Natural killer cell treated with Interleukin-12 subunit alpha and Interleukin-12 subunit beta and Interleukin-15 and Interleukin-18, amount 100 ng/mL, for 72 hours (primary cell): ENCODE data around the gene CRK. TPM values are rescaled to one million over a fixed set of nuclear protein-coding genes. Genes with fewer than 3 reads are reported as not detected.
"Not testable (repeated sequence)": the region's sequence is repeated elsewhere in the genome, so short reads cannot be mapped to it uniquely, and the experiment has no call there.

Experiments
- ATAC-seq, 2 donors: fragments of 150-1000 bp; cut with Tn5 transposase in 1 of 2; sonication (Bioruptor Pico), chemical (Tn5 transposase) in 1 of 2; 2 replicates each; pipeline ENCODE4 v1.10.0; 2021
- DNase-seq: peaks from one replicate; pipeline ENCODE4 v3.0.0; 2022; ENCODE audit warnings: low spot score
- H3K27ac Mint-ChIP-seq, 2 donors: 1 replicate in 1 of 2; 2 replicates in 1 of 2; pipeline ENCODE4 v1.8.0; 2022; ENCODE audit warnings: mixed read lengths in 2 of 2, mild to moderate bottlenecking in 1 of 2, moderate library complexity in 1 of 2
- H3K27me3 Mint-ChIP-seq, 2 donors: 1 replicate in 1 of 2; 2 replicates in 1 of 2; pipeline ENCODE4 v1.8.0; 2022; ENCODE audit warnings: mixed read lengths in 2 of 2
- H3K36me3 Mint-ChIP-seq: one replicate; pipeline ENCODE4 v1.8.0; 2022; ENCODE audit warnings: mixed read lengths
- H3K4me1 Mint-ChIP-seq, 2 donors: 1 replicate in 1 of 2; 2 replicates in 1 of 2; pipeline ENCODE4 v1.8.0; 2022; ENCODE audit warnings: low read depth in 2 of 2, mixed read lengths in 2 of 2, mild to moderate bottlenecking in 1 of 2
- H3K4me3 Mint-ChIP-seq: one replicate; pipeline ENCODE4 v1.8.0; 2022; ENCODE audit warnings: mixed read lengths
- H3K9me3 Mint-ChIP-seq: 2 replicates; pipeline ENCODE4 v1.8.0; 2022; ENCODE audit warnings: mixed read lengths
- total RNA-seq, 2 donors: library from RNA; stranded (reverse); gene quantifications; one replicate each; pipeline ENCODE4 v1.2.3, GENCODE V29; 2022

The CRK gene
- total RNA-seq, 2 donors from 2014 or later = 18.1 to 36.4 TPM

DNA sequence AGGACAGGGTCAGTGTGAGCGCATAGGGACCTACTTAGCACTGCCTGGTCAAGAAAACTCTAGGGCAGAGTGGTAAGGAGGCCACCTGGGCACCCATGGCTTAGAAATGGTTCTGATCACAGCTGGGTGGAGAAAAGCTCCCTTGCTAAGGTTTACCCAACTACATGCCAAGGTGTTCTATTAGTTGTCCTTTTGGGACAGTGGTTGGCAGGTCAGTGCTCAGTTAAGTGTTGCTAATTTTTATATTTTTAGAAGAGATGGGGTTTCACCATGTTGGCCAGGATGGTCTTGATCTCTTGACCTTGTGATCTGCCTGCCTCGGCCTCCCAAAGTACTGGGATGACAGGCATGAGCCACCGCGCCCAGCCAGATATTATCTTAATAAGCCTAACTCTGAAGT, 10.3 kb downstream of the CRK start:
- H3K27me3 Mint-ChIP-seq, H3K36me3 Mint-ChIP-seq, ATAC-seq, H3K4me3 Mint-ChIP-seq, H3K9me3 Mint-ChIP-seq, DNase-seq: not testable (repeated sequence)
- H3K27ac Mint-ChIP-seq = peak overlapping the region in 1 of 2 donors; percentile 27
- H3K4me1 Mint-ChIP-seq = peaks cover 17 to 25% of the 10 kb centered on the region in 2 donors

DNA sequence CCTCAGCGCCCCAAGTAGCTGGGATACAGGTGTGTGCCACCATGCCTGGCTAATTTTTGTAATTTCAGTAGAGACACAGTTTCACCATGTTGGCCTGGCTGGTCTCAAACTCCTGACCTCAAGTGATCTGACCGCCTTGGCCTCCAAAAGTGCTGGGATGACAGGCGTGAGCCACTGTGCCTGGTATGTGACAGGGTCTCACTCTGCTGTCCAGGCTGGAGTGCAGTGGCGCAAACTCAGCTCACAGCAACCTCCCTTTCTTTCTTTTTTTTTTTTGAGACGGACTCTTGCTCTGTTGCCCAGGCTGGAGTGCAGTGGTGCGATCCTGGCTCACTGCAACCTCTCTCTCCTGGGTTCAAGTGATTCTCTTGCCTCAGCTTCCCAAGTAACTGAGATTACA, 13.3 kb downstream of the CRK start:
- DNase-seq, H3K9me3 Mint-ChIP-seq, H3K4me3 Mint-ChIP-seq, H3K27me3 Mint-ChIP-seq, H3K27ac Mint-ChIP-seq, H3K36me3 Mint-ChIP-seq, ATAC-seq: not testable (repeated sequence)
- peaks cover 6 to 15% of the 10 kb centered on the region in 2 donors for H3K4me1 Mint-ChIP-seq

DNA sequence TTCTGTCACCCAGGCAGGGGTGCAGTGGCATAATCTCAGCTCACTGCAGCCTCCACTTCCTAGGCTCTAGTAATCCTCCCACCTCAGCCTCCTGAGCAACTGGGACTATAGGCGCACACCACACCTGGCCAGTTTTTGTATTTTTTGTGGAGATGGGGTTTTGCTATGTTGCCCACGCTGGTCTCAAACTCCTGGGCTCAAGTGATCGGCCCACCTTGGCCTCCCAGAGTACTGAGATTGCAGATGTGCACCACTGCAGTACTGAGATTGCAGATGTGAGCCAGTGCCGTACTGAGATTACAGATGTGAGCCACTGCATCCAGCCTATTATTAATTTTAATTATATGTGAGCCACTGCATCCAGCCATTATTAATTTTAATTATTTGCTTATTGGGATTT, 13.8 kb downstream of the CRK start:
- no peaks in the 10 kb centered on the region for H3K36me3 Mint-ChIP-seq
- H3K4me1 Mint-ChIP-seq = peaks cover 6 to 15% of the 10 kb centered on the region in 2 donors
- no peak overlapping the region for H3K27ac Mint-ChIP-seq
- H3K9me3 Mint-ChIP-seq = no peaks in the 10 kb centered on the region
- H3K4me3 Mint-ChIP-seq = no peak overlapping the region
- H3K27me3 Mint-ChIP-seq = no peaks in the 10 kb centered on the region
- ATAC-seq = no peak
- DNase-seq = no peak

DNA sequence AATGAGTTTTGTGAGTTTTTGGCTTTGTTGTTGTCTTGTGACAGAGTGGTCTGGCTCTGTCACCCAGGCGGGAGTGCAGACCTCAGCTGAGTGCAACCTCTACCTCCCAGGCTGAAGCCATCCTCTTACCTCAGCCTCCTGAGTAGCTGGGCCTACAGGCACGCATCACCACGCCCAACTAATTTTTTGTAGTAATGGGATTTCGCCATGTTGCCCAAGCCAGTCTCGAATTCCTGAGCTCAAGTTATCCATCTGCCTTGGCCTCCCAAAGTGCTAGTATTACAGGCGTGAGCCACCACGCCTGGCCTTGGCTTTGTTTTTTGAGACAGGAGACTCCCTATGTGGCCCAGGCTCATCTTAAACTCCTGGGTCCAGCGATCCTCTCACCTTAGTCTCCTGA, 15.1 kb downstream of the CRK start:
- Mint-ChIP-seq H3K4me1 (peaks cover 7 to 11% of the 10 kb centered on the region in 2 donors), H3K9me3 (no peaks in the 10 kb centered on the region), H3K36me3 (peaks cover under 1% of the 10 kb centered on the region), H3K4me3 (no peak overlapping the region), H3K27ac (no peak overlapping the region), H3K27me3 (no peaks in the 10 kb centered on the region)
- no peak for ATAC-seq
- DNase-seq = no peak

DNA sequence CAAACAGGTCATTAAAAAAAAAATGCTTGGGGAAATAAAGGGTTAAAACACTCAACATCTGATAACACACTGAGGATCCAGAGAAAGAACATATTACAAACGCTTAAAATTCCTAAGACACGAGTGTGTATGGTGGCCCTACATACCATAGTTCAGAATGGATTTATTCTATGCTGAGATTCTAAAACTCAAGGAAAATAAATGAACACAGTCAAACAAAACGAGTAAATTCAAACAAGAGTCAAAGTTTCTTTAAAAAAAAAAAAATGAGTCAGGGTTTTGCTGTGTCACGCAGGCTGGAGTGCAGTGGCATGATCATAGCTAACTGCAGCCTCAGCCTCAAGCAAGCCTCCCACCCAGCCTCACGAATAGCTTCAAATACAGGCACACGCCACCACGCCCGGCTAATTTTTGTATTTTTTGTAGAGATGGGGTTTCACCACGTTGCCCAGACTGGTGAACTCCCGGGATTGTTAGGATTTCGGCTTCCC, 17.4 kb downstream of the CRK start:
- H3K27ac Mint-ChIP-seq = no peak overlapping the region
- ATAC-seq (no peak), DNase-seq (no peak)
- H3K4me1 Mint-ChIP-seq = peaks cover 3 to 5% of the 10 kb centered on the region in 2 donors
- peaks cover 6% of the 10 kb centered on the region for H3K36me3 Mint-ChIP-seq
- H3K27me3 Mint-ChIP-seq = no peaks in the 10 kb centered on the region
- H3K9me3 Mint-ChIP-seq = no peaks in the 10 kb centered on the region
- no peak overlapping the region for H3K4me3 Mint-ChIP-seq

DNA sequence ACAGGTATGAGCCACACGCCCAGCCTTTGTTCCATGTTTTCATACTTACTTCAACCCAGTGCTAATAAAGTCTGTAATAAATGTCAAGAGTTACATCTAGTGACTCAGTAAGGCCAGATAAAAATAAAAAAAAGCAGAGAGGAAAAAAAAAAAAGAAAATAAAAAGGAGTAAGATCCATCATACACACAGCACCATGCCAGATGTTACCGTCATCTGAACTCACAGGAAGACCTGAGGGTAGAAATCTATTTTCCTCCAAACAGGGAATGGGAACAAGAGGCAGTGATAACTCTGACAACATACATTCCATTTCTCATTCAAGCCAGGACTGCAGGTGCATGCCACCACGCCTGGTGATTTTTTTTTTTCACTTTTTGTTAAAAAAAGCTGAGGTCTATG, 20.7 kb downstream of the CRK start:
- H3K9me3 Mint-ChIP-seq = no peaks in the 10 kb centered on the region
- H3K27ac Mint-ChIP-seq = no peak overlapping the region
- no peak for DNase-seq
- no peaks in the 10 kb centered on the region for H3K27me3 Mint-ChIP-seq
- peaks cover 6% of the 10 kb centered on the region for H3K36me3 Mint-ChIP-seq
- ATAC-seq = no peak
- H3K4me1 Mint-ChIP-seq = peaks cover 10 to 22% of the 10 kb centered on the region in 2 donors
- no peak overlapping the region for H3K4me3 Mint-ChIP-seq

DNA sequence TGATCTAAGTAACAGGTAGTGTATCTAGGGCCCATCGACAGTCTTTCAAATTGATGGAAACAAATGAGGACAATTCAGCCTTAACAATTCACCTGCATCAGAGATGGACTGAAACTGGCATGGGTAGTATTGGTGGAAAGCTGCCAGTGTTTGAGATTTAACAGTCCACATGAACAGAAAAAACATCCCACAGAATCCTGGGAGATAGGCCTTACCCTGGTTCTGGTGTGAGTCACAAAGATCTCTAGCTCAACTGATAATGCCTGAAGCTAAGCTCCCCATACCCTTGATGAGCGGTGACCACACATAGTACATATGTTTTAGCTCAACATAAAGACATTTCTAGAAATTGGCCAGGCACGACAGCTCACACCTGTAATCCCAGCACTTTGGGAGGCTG, 21.9 kb downstream of the CRK start:
- peaks cover 6% of the 10 kb centered on the region for H3K36me3 Mint-ChIP-seq
- no peak overlapping the region for H3K27ac Mint-ChIP-seq
- H3K27me3 Mint-ChIP-seq = no peaks in the 10 kb centered on the region
- H3K9me3 Mint-ChIP-seq = no peaks in the 10 kb centered on the region
- DNase-seq = no peak
- peaks cover 10 to 22% of the 10 kb centered on the region in 2 donors for H3K4me1 Mint-ChIP-seq
- H3K4me3 Mint-ChIP-seq = no peak overlapping the region
- no peak for ATAC-seq

DNA sequence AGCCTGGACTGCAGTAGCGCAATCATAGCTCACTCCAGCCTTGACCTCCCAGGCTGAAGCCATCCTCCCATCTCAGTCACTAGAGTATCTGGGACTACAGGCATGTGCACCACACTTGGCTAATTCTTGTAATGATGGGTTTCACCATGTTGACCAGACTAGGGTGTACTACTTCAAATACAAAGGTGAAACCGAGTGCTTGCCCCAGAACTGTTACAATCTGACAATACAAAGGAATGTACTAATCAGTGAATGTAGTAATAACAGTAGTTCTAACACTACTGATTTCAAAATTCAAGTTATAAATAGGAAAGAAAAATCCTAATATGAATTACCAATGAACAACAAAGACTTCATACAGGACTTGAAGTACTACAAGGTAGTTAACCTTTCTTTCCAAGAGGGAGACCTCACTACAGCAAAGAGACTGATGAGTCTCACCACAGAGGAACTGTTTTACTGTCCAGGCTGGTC, 24.4 kb downstream of the CRK start:
- Mint-ChIP-seq H3K27ac (peak overlapping the region in 1 of 2 donors; percentile 56), H3K36me3 (peaks cover 6% of the 10 kb centered on the region), H3K9me3 (no peaks in the 10 kb centered on the region), H3K27me3 (no peaks in the 10 kb centered on the region), H3K4me3 (no peak overlapping the region), H3K4me1 (peaks cover 10 to 19% of the 10 kb centered on the region in 2 donors)
- no peak for DNase-seq
- peak in 1 of 2 donors; percentile 70 for ATAC-seq

DNA sequence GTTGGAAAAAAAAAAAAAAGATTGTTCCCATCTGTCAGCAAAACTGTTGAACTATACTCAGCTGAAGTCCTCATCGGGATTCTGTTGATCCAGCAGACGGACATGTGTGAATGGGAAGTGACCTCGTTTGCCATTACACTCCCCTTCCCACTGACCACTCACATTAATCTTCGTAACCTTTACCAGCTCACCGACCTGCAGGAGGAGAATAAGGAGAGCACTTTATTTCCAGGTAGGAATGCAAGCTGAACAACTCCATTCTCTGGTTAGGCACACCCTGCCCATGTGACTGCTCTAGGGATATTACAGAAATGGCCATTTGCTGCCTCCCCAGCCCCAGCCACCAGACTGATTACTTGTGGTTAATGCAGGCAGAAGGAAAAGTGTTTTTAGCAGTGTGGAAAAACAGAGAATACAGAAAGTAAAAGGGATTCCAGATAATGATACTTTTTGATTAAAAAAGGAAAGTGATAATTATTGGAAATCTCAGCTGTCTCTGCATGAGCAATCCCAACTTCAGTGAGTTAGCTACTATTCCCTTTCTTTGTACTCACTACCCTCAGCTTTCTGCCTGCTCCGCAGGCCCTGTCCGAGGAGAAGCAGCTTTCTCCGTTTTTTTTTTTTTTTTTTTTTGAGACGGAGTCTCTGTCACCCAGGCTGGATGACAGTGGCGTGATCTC, 32.4 kb downstream of the CRK start:
- no peak for ATAC-seq
- H3K4me3 Mint-ChIP-seq = no peak overlapping the region

DNA sequence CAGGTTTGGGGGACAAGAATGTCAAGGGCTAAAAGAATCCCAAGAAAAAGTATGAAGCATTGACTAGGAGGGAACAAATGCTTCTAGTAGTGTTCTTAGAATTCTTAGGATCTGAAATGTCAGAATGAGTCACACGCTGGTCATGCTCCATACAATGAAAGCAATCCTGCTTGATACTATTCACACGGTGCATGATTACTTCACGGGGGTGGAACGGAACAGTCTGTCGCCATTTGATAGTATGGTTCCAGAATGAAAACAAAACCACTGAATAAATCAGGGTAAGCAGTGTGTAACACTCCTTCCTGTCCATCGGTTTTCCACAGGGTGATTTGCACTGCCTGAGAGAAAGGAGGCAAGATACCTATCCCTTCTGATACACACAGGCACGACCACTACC, 33.1 kb downstream of the CRK start:
- no peak for ATAC-seq
- Mint-ChIP-seq H3K36me3 (peaks cover 4% of the 10 kb centered on the region), H3K4me3 (no peak overlapping the region), H3K4me1 (peaks cover 6 to 11% of the 10 kb centered on the region in 2 donors), H3K27ac (no peak overlapping the region), H3K27me3 (no peaks in the 10 kb centered on the region), H3K9me3 (no peaks in the 10 kb centered on the region)
- no peak for DNase-seq

More for the DNA sequence above, 32.4 kb downstream of the CRK start:
- Mint-ChIP-seq H3K9me3 (no peaks in the 10 kb centered on the region), H3K27me3 (no peaks in the 10 kb centered on the region), H3K4me1 (peaks cover 6 to 11% of the 10 kb centered on the region in 2 donors), H3K36me3 (peaks cover 4% of the 10 kb centered on the region), H3K27ac (no peak overlapping the region)
- DNase-seq = no peak

DNA sequence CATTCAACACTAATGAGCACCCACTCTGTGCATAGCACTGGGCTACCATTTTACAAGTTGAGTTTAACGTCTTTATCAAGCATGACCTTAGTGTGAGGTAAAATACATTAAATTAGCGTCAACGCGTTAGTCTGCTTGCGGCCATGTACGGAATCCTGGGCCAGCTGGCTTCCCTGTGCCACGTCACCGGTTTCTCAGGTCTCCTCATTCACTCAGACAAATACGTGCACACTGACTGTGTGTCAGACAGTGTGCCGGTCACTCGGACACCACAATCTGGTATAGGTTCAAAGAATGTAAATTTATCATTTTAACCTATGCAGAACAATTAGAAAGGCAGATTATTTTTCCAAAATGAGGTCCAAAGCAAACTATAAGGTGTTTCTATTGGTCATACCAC, 34.6 kb downstream of the CRK start:
- no peak overlapping the region for H3K4me3 Mint-ChIP-seq
- peaks cover 6 to 11% of the 10 kb centered on the region in 2 donors for H3K4me1 Mint-ChIP-seq
- H3K27me3 Mint-ChIP-seq = no peaks in the 10 kb centered on the region
- peaks cover 4% of the 10 kb centered on the region for H3K36me3 Mint-ChIP-seq
- no peak for ATAC-seq
- H3K27ac Mint-ChIP-seq = no peak overlapping the region
- H3K9me3 Mint-ChIP-seq = no peaks in the 10 kb centered on the region
- no peak for DNase-seq

DNA sequence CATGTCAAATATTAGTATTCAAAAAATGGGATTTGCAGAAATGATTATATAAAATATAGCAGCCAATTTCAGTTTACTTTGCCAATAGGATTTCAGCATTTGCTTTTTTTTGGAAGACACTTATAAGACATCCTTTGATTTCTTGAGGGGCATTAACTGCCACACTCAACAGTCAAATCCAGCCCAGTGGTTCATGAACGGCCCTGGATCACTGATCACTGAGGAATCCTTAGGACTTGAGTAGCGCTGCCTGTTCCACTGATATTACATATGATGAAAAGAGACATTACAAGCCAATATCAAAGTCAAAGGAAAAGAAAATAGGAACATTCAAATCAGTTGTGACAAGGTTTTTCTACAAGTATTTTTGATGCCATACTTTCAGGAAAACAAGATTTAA, 35.1 kb downstream of the CRK start:
- peaks cover 6 to 10% of the 10 kb centered on the region in 2 donors for H3K4me1 Mint-ChIP-seq

DNA sequence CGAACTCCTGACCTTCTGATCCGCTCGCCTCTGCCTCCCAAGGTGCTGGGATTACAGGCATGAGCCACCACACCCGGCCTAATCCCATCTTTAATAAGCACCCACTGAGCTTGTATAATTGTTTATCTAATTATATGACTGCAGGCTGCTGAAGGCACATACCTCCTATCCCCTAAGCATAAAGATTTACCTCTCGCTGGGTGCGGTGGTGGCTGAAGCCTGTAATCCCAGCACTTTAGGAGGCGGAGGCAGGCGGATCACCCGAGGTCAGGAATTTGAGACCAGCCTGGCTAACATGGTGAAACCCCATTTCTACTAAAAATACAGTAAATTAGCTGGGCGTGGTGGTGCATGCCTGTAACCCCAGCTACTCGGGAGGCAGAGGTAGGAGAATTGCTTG, 35.9 kb downstream of the CRK start:
- H3K27me3 Mint-ChIP-seq = no peaks in the 10 kb centered on the region
- no peaks in the 10 kb centered on the region for H3K9me3 Mint-ChIP-seq
- H3K27ac Mint-ChIP-seq = no peak overlapping the region
- ATAC-seq (no peak), DNase-seq (no peak)
- no peak overlapping the region for H3K4me3 Mint-ChIP-seq
- H3K4me1 Mint-ChIP-seq = peaks cover 0 to 5% of the 10 kb centered on the region in 2 donors
- H3K36me3 Mint-ChIP-seq = peaks cover 4% of the 10 kb centered on the region

More for the DNA sequence above, 35.1 kb downstream of the CRK start:
- ATAC-seq (no peak), DNase-seq (no peak)
- no peak overlapping the region for H3K4me3 Mint-ChIP-seq
- peaks cover 4% of the 10 kb centered on the region for H3K36me3 Mint-ChIP-seq
- no peaks in the 10 kb centered on the region for H3K27me3 Mint-ChIP-seq
- no peaks in the 10 kb centered on the region for H3K9me3 Mint-ChIP-seq
- H3K27ac Mint-ChIP-seq = no peak overlapping the region

DNA sequence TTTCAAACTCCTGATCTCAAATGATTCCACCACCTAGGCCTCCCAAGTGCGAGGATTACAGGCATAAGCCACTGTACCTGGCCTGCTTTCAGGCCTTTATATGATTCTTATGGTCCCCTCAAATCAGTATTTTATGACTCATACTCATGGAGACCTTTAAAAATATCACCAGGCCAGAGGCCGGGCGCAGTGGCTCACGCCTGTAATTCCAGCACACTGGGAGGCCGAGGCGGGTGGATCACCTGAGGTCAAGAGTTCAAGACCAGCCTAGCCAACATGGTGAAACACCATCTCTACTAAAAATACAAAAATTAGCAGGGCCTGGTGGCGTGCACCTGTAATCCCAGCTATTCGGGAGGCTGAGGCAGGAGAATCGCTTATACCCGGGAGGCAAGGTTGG, 37.6 kb downstream of the CRK start:
- not testable (repeated sequence) for H3K4me1 Mint-ChIP-seq, H3K9me3 Mint-ChIP-seq, H3K27ac Mint-ChIP-seq, ATAC-seq, H3K4me3 Mint-ChIP-seq, H3K36me3 Mint-ChIP-seq, H3K27me3 Mint-ChIP-seq, DNase-seq
